H1 (cell line): ENCODE results near the gene BCAS4. TPM values are rescaled to one million over a fixed set of nuclear protein-coding genes. Genes with fewer than 3 reads are reported as not detected.
A peak's percentile ranks its signal among the peaks of the same experiment; 100 is the strongest.

Experiments used
- CTCF ChIA-PET: fragments of 300-600 bp; sonication (Branson Sonifier 250); formaldehyde crosslinking; loops from one replicate; lab custom pipeline; 2021; ENCODE audit not compliant: partially characterized antibody; lab: Charles Lee
- POLR2A ChIA-PET: fragments of 300-600 bp; sonication (Branson Sonifier 250); formaldehyde crosslinking; loops from one replicate; lab custom pipeline; 2021; ENCODE audit warnings: inconsistent platforms; ENCODE audit not compliant: partially characterized antibody; lab: Charles Lee
- DNase-seq, 2 experiments: peaks; one replicate each; pipeline versions ENCODE4 v3.0.0 to v3.0.0-alpha.2; 2010 to 2022; ENCODE audit warnings: low spot score in 2 of 2, low read depth in 1 of 2, mixed read lengths in 1 of 2
- FAIRE-seq: peaks from 2 replicates; lab custom pipeline; 2011; peaks lifted over from hg19 to GRCh38; lab: Jason Lieb, UNC
- H2AFZ ChIP-seq: 2 replicates; pipeline ENCODE4 v1.8.1; 2012; ENCODE audit warnings: low read length, inconsistent platforms
- H2AK5ac ChIP-seq: 2 replicates; pipeline ENCODE4 v1.6.1; 2013; ENCODE audit warnings: low read depth, low read length
- H2BK120ac ChIP-seq: replicated peaks from 2 replicates; pipeline ENCODE3; 2013; ENCODE audit warnings: low read depth, low read length, inconsistent platforms
- H2BK12ac ChIP-seq: 2 replicates; pipeline ENCODE4 v1.6.1; 2013; ENCODE audit warnings: low read depth, low read length
- H2BK15ac ChIP-seq: 2 replicates; pipeline ENCODE4 v1.6.1; 2013; ENCODE audit warnings: low read length
- H2BK20ac ChIP-seq: 2 replicates; pipeline ENCODE4 v1.6.1; 2013; ENCODE audit warnings: low read length
- H2BK5ac ChIP-seq: 2 replicates; pipeline ENCODE4 v1.6.1; 2013; ENCODE audit warnings: low read depth, low read length
- H3K14ac ChIP-seq: 2 replicates; pipeline ENCODE4 v1.6.1; 2013; ENCODE audit warnings: inconsistent platforms; ENCODE audit not compliant: insufficient read length
- H3K18ac ChIP-seq: 2 replicates; pipeline ENCODE4 v1.6.1; 2013; ENCODE audit warnings: low read length; ENCODE audit errors: extremely low read depth
- H3K23ac ChIP-seq: 2 replicates; pipeline ENCODE4 v1.6.1; 2013; ENCODE audit warnings: inconsistent platforms; ENCODE audit not compliant: insufficient read length
- H3K23me2 ChIP-seq: 2 replicates; pipeline ENCODE4 v1.6.1; 2013; ENCODE audit warnings: low read depth, low read length
- H3K27ac ChIP-seq: 2 replicates; pipeline ENCODE4 v1.6.1; 2011; ENCODE audit warnings: low read depth, low read length, inconsistent platforms
- H3K27me3 ChIP-seq, 4 experiments: replicated peaks in 1 of 4; 1 replicate in 1 of 4; 2 replicates in 3 of 4; pipeline versions ENCODE4 v1.6.1 to v1.8.1; 2011 to 2013; ENCODE audit warnings: low read length in 3 of 4, mild to moderate bottlenecking in 3 of 4, inconsistent platforms in 2 of 4, mixed read lengths in 2 of 4, moderate library complexity in 1 of 4; ENCODE audit not compliant: control insufficient read depth in 3 of 4, insufficient read depth in 3 of 4; ENCODE audit errors: extremely low read depth in 1 of 4
- H3K36me3 ChIP-seq, 4 experiments: 2 replicates each; pipeline versions ENCODE4 v1.6.1 to v1.8.1; 2011 to 2013; ENCODE audit warnings: mild to moderate bottlenecking in 4 of 4, low read length in 3 of 4, moderate library complexity in 2 of 4, control low read depth in 1 of 4, inconsistent platforms in 1 of 4; ENCODE audit not compliant: insufficient read depth in 4 of 4, control insufficient read depth in 2 of 4
- H3K4ac ChIP-seq: replicated peaks from 2 replicates; pipeline ENCODE3; 2013; ENCODE audit warnings: low read length, low read depth, mixed read lengths, inconsistent platforms; ENCODE audit not compliant: insufficient read length
- H3K4me1 ChIP-seq, 4 experiments: replicated peaks in 1 of 4; 1 replicate in 1 of 4; 2 replicates in 3 of 4; pipeline versions ENCODE4 v1.6.1 to v1.8.1; 2011 to 2013; ENCODE audit warnings: low read length in 3 of 4, inconsistent platforms in 2 of 4, mixed read lengths in 1 of 4; ENCODE audit not compliant: insufficient read depth in 4 of 4, control insufficient read depth in 3 of 4
- H3K4me2 ChIP-seq, 2 experiments: 2 replicates each; pipeline versions ENCODE4 v1.6.1 to v1.8.1; 2011 to 2013; ENCODE audit warnings: low read depth in 2 of 2, low read length in 2 of 2, control low read depth in 1 of 2, inconsistent platforms in 1 of 2, mild to moderate bottlenecking in 1 of 2; ENCODE audit not compliant: insufficient read depth in 1 of 2
- H3K4me3 ChIP-seq, 4 experiments: fragments of 200-600, 300-600 bp in 1 of 4; sonication (generic), shearing (Covaris generic), sonication (Bioruptor Twin) in 1 of 4; 2 replicates each; pipeline versions ENCODE4 v1.5.1 to v1.8.1; 2011 to 2016; ENCODE audit warnings: low read length in 4 of 4, low read depth in 3 of 4, control low read depth in 2 of 4, inconsistent platforms in 2 of 4, mild to moderate bottlenecking in 2 of 4, mixed read lengths in 1 of 4, moderate library complexity in 1 of 4; ENCODE audit not compliant: insufficient read depth in 2 of 4; ENCODE audit errors: extremely low read depth in 1 of 4
- H3K56ac ChIP-seq: replicated peaks from 2 replicates; pipeline ENCODE3; 2013; ENCODE audit warnings: low read depth, mild to moderate bottlenecking, mixed read lengths, low read length, inconsistent platforms; ENCODE audit not compliant: insufficient read length
- H3K79me1 ChIP-seq: 2 replicates; pipeline ENCODE4 v1.6.1; 2013; ENCODE audit warnings: low read depth, low read length, control low read depth
- H3K79me2 ChIP-seq, 2 experiments: 2 replicates each; pipeline versions ENCODE4 v1.6.1 to v1.8.1; 2012 to 2013; ENCODE audit warnings: low read length in 2 of 2, mild to moderate bottlenecking in 2 of 2, inconsistent platforms in 1 of 2; ENCODE audit not compliant: insufficient read depth in 2 of 2, control insufficient read depth in 1 of 2
- H3K9ac ChIP-seq, 4 experiments: replicated peaks in 1 of 4; 1 replicate in 1 of 4; 2 replicates in 3 of 4; pipeline versions ENCODE4 v1.6.1 to v1.8.1; 2011 to 2013; ENCODE audit warnings: low read depth in 3 of 4, low read length in 3 of 4, control low read depth in 2 of 4, mild to moderate bottlenecking in 2 of 4, moderate library complexity in 2 of 4, inconsistent platforms in 1 of 4; ENCODE audit errors: extremely low read depth in 1 of 4
- H3K9me3 ChIP-seq, 2 experiments: 2 replicates each; pipeline versions ENCODE4 v1.6.1 to v1.8.1; 2012 to 2013; ENCODE audit warnings: mild to moderate bottlenecking in 2 of 2, moderate library complexity in 2 of 2, control low read depth in 1 of 2, inconsistent platforms in 1 of 2, low read depth in 1 of 2, low read length in 1 of 2, mixed read lengths in 1 of 2; ENCODE audit not compliant: insufficient read depth in 2 of 2
- H4K20me1 ChIP-seq, 2 experiments: replicated peaks in 1 of 2; 2 replicates each; pipeline versions ENCODE3 to v1.8.1; 2011 to 2013; ENCODE audit warnings: inconsistent platforms in 2 of 2, low read length in 2 of 2, mild to moderate bottlenecking in 1 of 2; ENCODE audit not compliant: insufficient read depth in 2 of 2, control insufficient read depth in 1 of 2
- H4K5ac ChIP-seq: 2 replicates; pipeline ENCODE4 v1.6.1; 2013; ENCODE audit warnings: low read length, low read depth, mixed read lengths, inconsistent platforms; ENCODE audit not compliant: insufficient read length
- H4K8ac ChIP-seq: 2 replicates; pipeline ENCODE4 v1.8.0; 2013; ENCODE audit warnings: mild to moderate bottlenecking, moderate library complexity, low read length, inconsistent platforms; ENCODE audit not compliant: insufficient read depth; ENCODE audit errors: extremely low read depth
- H4K91ac ChIP-seq: replicated peaks from 2 replicates; pipeline ENCODE3; 2013; ENCODE audit warnings: low read length, mixed read lengths, inconsistent platforms; ENCODE audit not compliant: insufficient read length
- BCL11A ChIP-seq, 2 experiments: IDR thresholded peaks; one replicate each; pipeline ENCODE4 v1.6.1; 2011; ENCODE audit warnings: low read depth in 2 of 2, low read length in 2 of 2, mild to moderate bottlenecking in 2 of 2
- PHF8 ChIP-seq: fragments of 200-600 bp; sonication (generic); conservative IDR thresholded peaks from 2 replicates; pipeline ENCODE4 v1.7.1; 2012; ENCODE audit warnings: low read depth, mild to moderate bottlenecking, inconsistent platforms, low read length, moderate library complexity
- RXRA ChIP-seq: IDR thresholded peaks from 2 replicates; pipeline ENCODE4 v1.6.1; 2011; ENCODE audit warnings: low read depth, mild to moderate bottlenecking, low read length, moderate library complexity; ENCODE audit not compliant: insufficient read depth
- SP1 ChIP-seq: IDR thresholded peaks from 2 replicates; pipeline ENCODE4 v1.6.1; 2011; ENCODE audit warnings: low read depth, low read length
- WGBS, 2 experiments: shearing (Covaris generic) in 1 of 2; methylation state at CpG; one replicate each; pipeline versions ENCODE4 v1.1.6 to v1.1.7; 2013 to 2015; ENCODE audit warnings: low lambda C conversion rate in 2 of 2, mixed read lengths in 2 of 2, inconsistent platforms in 1 of 2, low coverage in 1 of 2, missing lambda C conversion rate in 1 of 2; ENCODE audit not compliant: insufficient replicate concordance in 2 of 2, insufficient coverage in 1 of 2, insufficient read length in 1 of 2; ENCODE audit errors: extremely low coverage in 1 of 2, missing lambda C conversion rate in 1 of 2; 5-methylcytosine and 5-hydroxymethylcytosine counted together
- polyA plus RNA-seq, 7 experiments: library from polyadenylated mRNA; depleted of rRNA in 3 of 7; stranded (reverse) in 5 of 7; unstranded in 2 of 7; fragments of >200 nt in 5 of 7; fragments of 200-250 nt in 2 of 7; gene quantifications; 1 replicate in 5 of 7; 2 replicates in 1 of 7; 4 replicates in 1 of 7; pipeline versions ENCODE4 v1.2.1 to v1.2.3, GENCODE V29; 2011 to 2013; ENCODE audit warnings: missing spikeins in 2 of 7, mixed read lengths in 2 of 7
- total RNA-seq: library from RNA; stranded (reverse); fragmentation: NEBNext Ultra II Directional; extraction: Animal tissue kit (Norgen Biotek cat#: 25700); gene quantifications from 2 replicates; pipeline ENCODE4 v1.2.1, GENCODE V29; 2021
- TF ChIP-seq, protein P1 (sequence below): IDR thresholded peaks from 2 replicates; pipeline ENCODE4 v1.6.1; 2011; ENCODE audit warnings: low read length, improper control_type of control experiment
- TF ChIP-seq, protein P2 (sequence below): IDR thresholded peaks from 2 replicates; pipeline ENCODE4 v1.6.1; 2011; ENCODE audit warnings: low read depth, mild to moderate bottlenecking, low read length; ENCODE audit not compliant: insufficient read depth

BCAS4 gene
- total and polyA plus RNA-seq, 2 of the 8 experiments (the other 6 are each of a cell fraction or from before 2014, with no cell fraction given), result 21.2 to 23.6 TPM

DNA sequence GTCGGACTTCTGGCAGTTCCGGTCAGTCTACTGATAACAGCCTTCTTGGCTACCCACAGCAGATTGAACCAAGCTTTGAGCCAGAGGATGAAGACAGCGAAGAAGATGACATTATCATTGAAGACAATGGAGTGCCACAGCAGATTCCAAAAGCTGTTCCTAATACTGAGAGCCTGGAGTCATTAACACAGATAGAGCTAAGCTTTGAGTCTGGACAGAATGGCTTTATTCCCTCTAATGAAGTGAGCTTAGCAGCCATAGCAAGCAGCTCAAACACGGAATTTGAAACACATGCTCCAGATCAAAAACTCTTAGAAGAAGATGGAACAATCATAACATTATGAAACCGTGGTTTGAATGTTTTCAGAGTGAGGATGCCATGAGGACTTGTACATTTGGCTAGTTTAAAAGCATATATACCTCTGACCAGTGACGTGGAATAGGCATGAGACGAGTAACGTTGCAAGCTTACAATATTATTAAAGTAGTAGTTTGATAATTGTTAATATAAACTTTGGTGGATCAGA, 44.7 kb upstream of the BCAS4 start:
- no peak for FAIRE-seq
- H3K27ac ChIP-seq, result no peak overlapping the region
- no peak overlapping the region for H2BK12ac ChIP-seq
- H4K5ac ChIP-seq, result no peak overlapping the region
- POLR2A ChIA-PET, result interaction anchor here (0.9 to 2.4 kb wide), 7 partner anchors 9 to 59 kb away, joined by 4 to 13 read pairs (median 5); partner anchors contain the start of gene RIPOR3
- H3K4me3 ChIP-seq, result no peak overlapping the region
- no peak overlapping the region for H3K14ac ChIP-seq
- H3K79me1 ChIP-seq, result no peaks in the 10 kb centered on the region
- no peak overlapping the region for H2AK5ac ChIP-seq
- no peak overlapping the region for H2BK120ac ChIP-seq
- no peak overlapping the region for H3K18ac ChIP-seq
- H3K9ac ChIP-seq, result peak overlapping the region in 1 of 4 experiments; percentile 12; a peak in 2 of 7 replicates
- peaks cover 0 to 29% (median 10%) of the 10 kb centered on the region in 4 experiments; a peak in 6 of 8 replicates for H3K36me3 ChIP-seq
- H3K79me2 ChIP-seq, result peaks cover 0 to 16% of the 10 kb centered on the region in 2 experiments; a peak in 1 of 4 replicates
- no peaks in the 10 kb centered on the region for H3K4me1 ChIP-seq
- H2BK20ac ChIP-seq, result no peak overlapping the region
- H3K9me3 ChIP-seq, result no peaks in the 10 kb centered on the region
- no peak overlapping the region for H3K23ac ChIP-seq
- no peak overlapping the region for H3K56ac ChIP-seq
- H2AFZ ChIP-seq, result no peak overlapping the region
- no peak overlapping the region for H4K91ac ChIP-seq
- peaks cover 0 to 5% of the 10 kb centered on the region in 2 experiments for H4K20me1 ChIP-seq
- no peak overlapping the region for H4K8ac ChIP-seq
- CTCF ChIA-PET, result interaction anchor here (0.7 to 9.5 kb wide), 36 partner anchors 7 to 315 kb away, joined by 3 to 92 read pairs (median 8); partner anchors contain the start of genes BCAS4 and RIPOR3
- H3K4me2 ChIP-seq, result no peak overlapping the region
- 92% methylated on average over 8 of the region's 8 CpGs; no CpG with 5 or more reads in 1 of the 2 experiments for WGBS, 2 experiments
- no peak overlapping the region for H2BK5ac ChIP-seq
- H3K23me2 ChIP-seq, result 0 out of 2 replicates have a peak, but pooled peaks cover 2% of the 10 kb centered on the region
- no peak overlapping the region for H3K4ac ChIP-seq
- no peak overlapping the region for H2BK15ac ChIP-seq
- peak in 1 of 2 experiments; percentile 20 for DNase-seq
- H3K27me3 ChIP-seq, result no peaks in the 10 kb centered on the region
- TF ChIP-seq, protein P1, sequence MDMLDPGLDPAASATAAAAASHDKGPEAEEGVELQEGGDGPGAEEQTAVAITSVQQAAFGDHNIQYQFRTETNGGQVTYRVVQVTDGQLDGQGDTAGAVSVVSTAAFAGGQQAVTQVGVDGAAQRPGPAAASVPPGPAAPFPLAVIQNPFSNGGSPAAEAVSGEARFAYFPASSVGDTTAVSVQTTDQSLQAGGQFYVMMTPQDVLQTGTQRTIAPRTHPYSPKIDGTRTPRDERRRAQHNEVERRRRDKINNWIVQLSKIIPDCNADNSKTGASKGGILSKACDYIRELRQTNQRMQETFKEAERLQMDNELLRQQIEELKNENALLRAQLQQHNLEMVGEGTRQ, result no peak
- TF ChIP-seq, protein P2, sequence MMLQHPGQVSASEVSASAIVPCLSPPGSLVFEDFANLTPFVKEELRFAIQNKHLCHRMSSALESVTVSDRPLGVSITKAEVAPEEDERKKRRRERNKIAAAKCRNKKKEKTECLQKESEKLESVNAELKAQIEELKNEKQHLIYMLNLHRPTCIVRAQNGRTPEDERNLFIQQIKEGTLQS, result no peak
- no peak for TF ChIP-seq SP1
- no peak for TF ChIP-seq BCL11A (IDR thresholded peaks at IDR 0.05; ENCODE audit: low read depth in 2 of 2, low read length in 2 of 2)
- no peak for TF ChIP-seq PHF8
- no peak for TF ChIP-seq RXRA
